H9 (cell line): ENCODE data around the gene CORO1C. TPM values are rescaled to one million over a fixed set of nuclear protein-coding genes. Genes with fewer than 3 reads are reported as not detected.
"Not testable (repeated sequence)": the region's sequence is repeated elsewhere in the genome, so short reads cannot be mapped to it uniquely, and the experiment has no call there.

Experiments
- DNase-seq: peaks from one replicate; pipeline ENCODE4 v3.0.0-alpha.2; 2017
- H2AFZ ChIP-seq: one replicate; pipeline ENCODE4 v1.6.1; 2013; ENCODE audit warnings: mild to moderate bottlenecking, low read length, control low read depth, moderate library complexity
- H2AK5ac ChIP-seq: 2 replicates; pipeline ENCODE4 v1.6.1; 2013; ENCODE audit warnings: low read length, control low read depth, mixed read lengths; ENCODE audit not compliant: insufficient read length
- H2BK120ac ChIP-seq: one replicate; pipeline ENCODE4 v1.6.1; 2013; ENCODE audit warnings: low read depth, mild to moderate bottlenecking, low read length, control low read depth, inconsistent platforms; ENCODE audit not compliant: poor library complexity, severe bottlenecking
- H2BK12ac ChIP-seq: 2 replicates; pipeline ENCODE4 v1.6.1; 2013; ENCODE audit warnings: low read length, control low read depth, mixed read lengths, low read depth; ENCODE audit not compliant: insufficient read length
- H2BK15ac ChIP-seq: 2 replicates; pipeline ENCODE4 v1.6.1; 2013; ENCODE audit warnings: low read depth, low read length, control low read depth
- H2BK20ac ChIP-seq: one replicate; pipeline ENCODE4 v1.6.1; 2013; ENCODE audit warnings: low read depth, mild to moderate bottlenecking, low read length, control low read depth, inconsistent platforms; ENCODE audit not compliant: poor library complexity, severe bottlenecking
- H2BK5ac ChIP-seq: 2 replicates; pipeline ENCODE4 v1.6.1; 2013; ENCODE audit warnings: low read length, control low read depth, mixed read lengths; ENCODE audit not compliant: insufficient read length
- H3K14ac ChIP-seq: 2 replicates; pipeline ENCODE4 v1.6.1; 2013; ENCODE audit warnings: low read length, control low read depth; ENCODE audit not compliant: insufficient read depth
- H3K18ac ChIP-seq: 2 replicates; pipeline ENCODE4 v1.6.1; 2013; ENCODE audit warnings: low read depth, mild to moderate bottlenecking, mixed read lengths, low read length, control low read depth; ENCODE audit not compliant: insufficient read length
- H3K23ac ChIP-seq: 2 replicates; pipeline ENCODE4 v1.6.1; 2013; ENCODE audit warnings: low read length, control low read depth, mixed read lengths, low read depth; ENCODE audit not compliant: insufficient read length
- H3K23me2 ChIP-seq: 2 replicates; pipeline ENCODE4 v1.6.1; 2013; ENCODE audit warnings: low read depth, mild to moderate bottlenecking, mixed read lengths, low read length, control low read depth; ENCODE audit not compliant: insufficient read length, poor library complexity, severe bottlenecking
- H3K27ac ChIP-seq: 2 replicates; pipeline ENCODE4 v1.5.1; 2013; ENCODE audit warnings: low read length, control low read depth, mixed read lengths, low read depth; ENCODE audit not compliant: insufficient read length
- H3K27me3 ChIP-seq: 2 replicates; pipeline ENCODE4 v1.6.1; 2013; ENCODE audit warnings: low read length, control low read depth, inconsistent platforms; ENCODE audit not compliant: insufficient read depth
- H3K4ac ChIP-seq: 2 replicates; pipeline ENCODE4 v1.6.1; 2013; ENCODE audit warnings: low read depth, mild to moderate bottlenecking, control low read depth, inconsistent platforms, low read length, moderate library complexity
- H3K4me1 ChIP-seq: 2 replicates; pipeline ENCODE4 v1.6.1; 2013; ENCODE audit warnings: low read length, control low read depth, inconsistent platforms; ENCODE audit not compliant: insufficient read depth
- H3K4me2 ChIP-seq: 2 replicates; pipeline ENCODE4 v1.6.1; 2013; ENCODE audit warnings: low read length, control low read depth, mixed read lengths; ENCODE audit not compliant: insufficient read length, insufficient read depth
- H3K56ac ChIP-seq: 2 replicates; pipeline ENCODE4 v1.6.1; 2013; ENCODE audit warnings: low read depth, mild to moderate bottlenecking, mixed read lengths, low read length, control low read depth; ENCODE audit not compliant: insufficient read length
- H3K79me1 ChIP-seq: 2 replicates; pipeline ENCODE4 v1.6.1; 2013; ENCODE audit warnings: low read depth, mild to moderate bottlenecking, moderate library complexity, low read length, control low read depth, inconsistent platforms; ENCODE audit not compliant: insufficient read depth, poor library complexity, severe bottlenecking
- H3K79me2 ChIP-seq: 2 replicates; pipeline ENCODE4 v1.6.1; 2013; ENCODE audit warnings: low read length, control low read depth, inconsistent platforms; ENCODE audit not compliant: insufficient read depth
- H3K9ac ChIP-seq: 2 replicates; pipeline ENCODE4 v1.6.1; 2013; ENCODE audit warnings: low read length, control low read depth, mixed read lengths; ENCODE audit not compliant: insufficient read length; ENCODE audit errors: extremely low read depth
- H3K9me3 ChIP-seq: one replicate; pipeline ENCODE4 v1.6.1; 2013; ENCODE audit warnings: low read depth, low read length, inconsistent platforms; ENCODE audit not compliant: control insufficient read depth
- H3T11ph ChIP-seq: one replicate; pipeline ENCODE4 v1.6.1; 2013; ENCODE audit warnings: mild to moderate bottlenecking, low read length, control low read depth, inconsistent platforms
- H4K20me1 ChIP-seq: one replicate; pipeline ENCODE4 v1.6.1; 2013; ENCODE audit not compliant: control insufficient read depth, insufficient read length, insufficient read depth
- H4K5ac ChIP-seq: 2 replicates; pipeline ENCODE4 v1.6.1; 2013; ENCODE audit warnings: low read depth, mild to moderate bottlenecking, mixed read lengths, low read length, control low read depth; ENCODE audit not compliant: insufficient read length
- H4K8ac ChIP-seq: replicated peaks from 2 replicates; pipeline ENCODE4 v1.6.1; 2013; ENCODE audit warnings: low read length, control low read depth, mixed read lengths, low read depth; ENCODE audit not compliant: insufficient read length
- H4K91ac ChIP-seq: 2 replicates; pipeline ENCODE4 v1.6.1; 2013; ENCODE audit warnings: low read depth, mild to moderate bottlenecking, moderate library complexity, mixed read lengths, low read length, control low read depth; ENCODE audit not compliant: insufficient read length
- H3K27ac Mint-ChIP-seq, 3 experiments: 2 replicates in 2 of 3; 3 replicates in 1 of 3; pipeline ENCODE4 v1.8.0; 2020 to 2021; ENCODE audit warnings: mixed read lengths in 3 of 3, mild to moderate bottlenecking in 1 of 3, moderate library complexity in 1 of 3
- H3K27me3 Mint-ChIP-seq: 2 replicates; pipeline ENCODE4 v1.8.0; 2021; ENCODE audit warnings: low read depth, mild to moderate bottlenecking, moderate library complexity, mixed read lengths
- H3K36me3 Mint-ChIP-seq, 3 experiments: 2 replicates in 2 of 3; 3 replicates in 1 of 3; pipeline ENCODE4 v1.8.0; 2020 to 2021; ENCODE audit warnings: low read depth in 3 of 3, mixed read lengths in 3 of 3; ENCODE audit not compliant: insufficient read depth in 1 of 3
- H3K4me1 Mint-ChIP-seq, 2 experiments: 2 replicates each; pipeline ENCODE4 v1.8.0; 2020; ENCODE audit warnings: mixed read lengths in 2 of 2
- H3K4me3 Mint-ChIP-seq, 2 experiments: 2 replicates in 1 of 2; 3 replicates in 1 of 2; pipeline ENCODE4 v1.8.0; 2020 to 2021; ENCODE audit warnings: mild to moderate bottlenecking in 2 of 2, mixed read lengths in 2 of 2, moderate library complexity in 1 of 2
- H3K9me3 Mint-ChIP-seq, 2 experiments: 2 replicates in 1 of 2; 3 replicates in 1 of 2; pipeline ENCODE4 v1.8.0; 2020; ENCODE audit warnings: mild to moderate bottlenecking in 2 of 2, mixed read lengths in 2 of 2, moderate library complexity in 1 of 2
- CTCF ChIP-seq: fragments of 200-600 bp; sonication (generic); conservative IDR thresholded peaks from 3 replicates; pipeline ENCODE4 v1.8.0; 2021; ENCODE audit warnings: antibody characterized with exemption, mild to moderate bottlenecking
- whole genome bisulfite sequencing: extraction: QIAGEN DNeasy Blood & Tissue Kit; methylation state at CpG from one replicate; pipeline ENCODE4 v1.1.7; 2013; ENCODE audit warnings: missing lambda C conversion rate, low lambda C conversion rate, mixed read lengths; ENCODE audit not compliant: insufficient read length; ENCODE audit errors: extremely low coverage; 5-methylcytosine and 5-hydroxymethylcytosine counted together
- total RNA-seq: library from RNA; stranded (reverse); gene quantifications from 2 replicates; pipeline ENCODE4 v1.2.1, GENCODE V29; 2021

CORO1C gene
- total RNA-seq, 1 experiment from 2014 or later: 154 TPM

GRCh38 chr12:108772247-108772646 lies 40.9 kb upstream of the CORO1C start:
- Histone ChIP-seq H3K4me2 (no peak overlapping the region), H3K4me1 (no peaks in the 10 kb centered on the region; the same call in 1 of the 2 replicates), H3K18ac (no peak overlapping the region), H3K4ac (no peak overlapping the region), H3K9me3 (no peaks in the 10 kb centered on the region), H2AK5ac (no peak overlapping the region), H3K14ac (no peak overlapping the region), H2BK20ac (no peak overlapping the region), H3K56ac (no peak overlapping the region), H3T11ph (no peak overlapping the region), H3K79me2 (no peaks in the 10 kb centered on the region), H4K20me1 (no peaks in the 10 kb centered on the region), H2AFZ (no peak overlapping the region), H4K5ac (no peak overlapping the region), H3K23me2 (peaks cover 4% of the 10 kb centered on the region), H3K9ac (no peak overlapping the region), H3K79me1 (no peaks in the 10 kb centered on the region), H3K27me3 (no peaks in the 10 kb centered on the region), H2BK15ac (no peak overlapping the region), H2BK5ac (no peak overlapping the region), H3K23ac (no peak overlapping the region), H2BK12ac (no peak overlapping the region), H3K27ac (no peak overlapping the region), H4K8ac (no peak overlapping the region), H2BK120ac (no peak overlapping the region), H4K91ac (no peak overlapping the region)
- Mint-ChIP-seq H3K9me3 (no peaks in the 10 kb centered on the region), H3K4me1 (peaks cover 5 to 35% of the 10 kb centered on the region in 2 experiments), H3K4me3 (no peak overlapping the region), H3K27ac (peak overlapping the region in 1 of 3 experiments; percentile 51; a peak in 1 of 7 replicates), H3K27me3 (no peaks in the 10 kb centered on the region; the same call in none of the 2 replicates), H3K36me3 (no peaks in the 10 kb centered on the region)
- whole genome bisulfite sequencing: no CpG with 5 or more reads among the region's 2 CpGs
- no peak for TF ChIP-seq CTCF
- no peak for DNase-seq

- not testable (repeated sequence) for H4K5ac ChIP-seq, H3K4ac ChIP-seq, H2BK15ac ChIP-seq, H3K9ac ChIP-seq, H3T11ph ChIP-seq, H2BK20ac ChIP-seq, H2BK12ac ChIP-seq, H2AFZ ChIP-seq, H3K9me3 Mint-ChIP-seq, H3K14ac ChIP-seq, H3K23me2 ChIP-seq, H3K27ac ChIP-seq, H3K4me1 ChIP-seq, H3K18ac ChIP-seq, H3K4me3 Mint-ChIP-seq, H3K4me2 ChIP-seq, DNase-seq, H3K79me2 ChIP-seq, H3K27me3 ChIP-seq, H3K56ac ChIP-seq, H3K36me3 Mint-ChIP-seq, H2BK5ac ChIP-seq, H3K27me3 Mint-ChIP-seq, H4K20me1 ChIP-seq, H2BK120ac ChIP-seq, H3K9me3 ChIP-seq, H4K8ac ChIP-seq, H3K79me1 ChIP-seq, H3K23ac ChIP-seq, H2AK5ac ChIP-seq, H4K91ac ChIP-seq
- WGBS: no CpG with 5 or more reads among the region's 9 CpGs
- Mint-ChIP-seq H3K27ac (peak overlapping the region in 1 of 3 experiments; percentile 51; a peak in 1 of 7 replicates), H3K4me1 (peaks cover 2 to 31% of the 10 kb centered on the region in 2 experiments)
Measured at GRCh38 chr12:108771835-108772234, 40.5 kb upstream of the CORO1C start.
